Femur (tissue), 1 donor: ENCODE data around the gene GLA.
A peak's percentile ranks its signal among the peaks of the same experiment; 100 is the strongest.

ENCODE experiments used
- DNase-seq: peaks from one replicate; pipeline ENCODE4 v3.0.0-alpha.2; 2017

GLA gene

DNA sequence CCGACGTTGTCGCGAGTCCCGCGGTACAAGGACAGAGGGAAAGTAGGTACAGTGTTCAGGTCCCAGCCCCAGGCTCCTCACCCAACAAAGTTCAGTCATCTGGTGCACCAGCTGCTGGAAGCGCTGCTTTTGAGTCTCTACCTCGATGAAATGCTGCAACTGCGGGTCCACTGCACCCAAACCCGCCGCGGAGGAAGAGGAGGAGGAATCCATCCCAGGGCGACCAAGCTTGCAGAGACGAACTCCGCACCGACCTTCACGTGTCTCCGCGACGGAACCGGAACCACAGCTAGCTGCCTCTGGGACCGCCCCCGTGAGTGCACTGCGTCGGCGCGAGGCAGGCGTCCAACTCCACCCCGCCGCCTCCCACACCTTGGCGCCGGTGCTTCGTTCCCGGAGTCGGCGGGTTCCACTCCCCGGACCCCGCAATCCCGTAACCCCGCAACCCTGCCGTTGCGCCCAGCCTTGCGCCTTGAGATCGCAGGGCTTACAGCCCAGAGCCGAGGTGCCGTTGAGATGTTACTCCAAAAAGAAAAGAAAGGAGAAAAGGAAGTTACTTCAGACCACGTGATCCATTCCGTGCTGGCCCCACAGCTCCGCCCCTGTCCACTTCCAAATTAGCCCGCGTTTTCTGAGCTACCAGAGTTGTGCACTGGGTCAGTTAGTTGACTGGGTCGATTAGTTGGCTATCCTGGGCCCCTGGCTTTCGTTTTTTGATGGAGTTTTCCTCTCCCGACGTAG lies 59.1 kb downstream of the GLA start, which contains the start of gene TIMM8A:
Gene TIMM8A (minus strand): TSS at position 291 of the 741 bp plus-strand sequence. CDS start 78 bp downstream, at position 213.
- DNase-seq: peak; percentile 85

DNA sequence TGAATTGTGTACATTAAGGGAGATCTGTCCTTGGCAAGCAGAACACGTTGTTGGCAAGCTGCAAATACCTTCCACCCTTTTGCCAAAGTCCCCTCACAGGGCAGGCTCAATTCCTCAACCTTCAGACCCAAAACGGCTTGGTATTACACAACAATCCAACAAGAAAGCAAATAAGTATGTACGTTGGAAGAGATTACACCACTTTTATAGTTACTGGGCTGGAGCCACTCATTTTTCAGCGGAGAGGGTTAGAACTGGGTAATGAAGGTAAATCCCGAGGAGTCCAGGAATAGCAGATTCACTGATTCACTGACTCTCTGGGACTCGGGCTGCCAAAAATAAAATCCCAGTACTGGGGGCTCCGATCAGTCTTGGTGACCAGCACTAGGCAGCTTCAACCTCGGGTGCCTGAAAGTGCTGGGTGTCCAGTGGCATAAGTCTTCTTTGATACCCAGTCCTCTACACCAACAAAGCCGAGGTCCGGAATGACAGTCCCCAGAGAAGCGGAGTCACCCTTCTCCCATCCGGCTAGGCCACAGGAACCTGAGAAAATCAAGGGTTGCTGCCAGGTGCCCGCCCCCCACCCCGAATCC lies 59.8 kb downstream of the GLA start:
- no peak for DNase-seq
